ENCODE results near the gene TSFM. TPM values are rescaled to one million over a fixed set of nuclear protein-coding genes. Genes with fewer than 3 reads are reported as not detected.
A peak's percentile ranks its signal among the peaks of the same experiment; 100 is the strongest.

Gene TSFM
- total and polyA plus RNA-seq, 5 experiments from 2014 or later = 18.9 to 31.0 (median 28.3) TPM

GRCh38 chr12:57822392-57823130 is 40.0 kb downstream of the TSFM start:
- Mint-ChIP-seq H3K27me3 (no peaks in the 10 kb centered on the region), H3K4me1 (peaks cover 0 to 17% (median 11%) of the 10 kb centered on the region in 4 donors), H3K36me3 (peaks cover 0 to 80% (median 7%) of the 10 kb centered on the region in 3 donors), H3K9me3 (no peaks in the 10 kb centered on the region), H3K27ac (peak overlapping the region in 5 of 10 donors; percentile 16 to 87 (median 66)), H3K4me3 (no peak overlapping the region)
- DNase-seq = peak in 1 of 10 donors; percentile 53
- no peak for ATAC-seq
- POLR2A ChIA-PET = interaction anchor here (0.6 kb wide), 1 partner anchor 12 kb away, joined by 3 read pairs; no protein-coding TSS in a partner anchor

- no peak for DNase-seq
- ATAC-seq = no peak
- POLR2A ChIA-PET = interaction anchor here (0.6 to 1.6 kb wide), 2 partner anchors 11 to 75 kb away, joined by 3 read pairs; no protein-coding TSS in a partner anchor
- Mint-ChIP-seq H3K4me1 (peaks cover 0 to 17% (median 10%) of the 10 kb centered on the region in 4 donors), H3K27me3 (no peaks in the 10 kb centered on the region), H3K27ac (peak overlapping the region in 6 of 10 donors; percentile 40 to 87 (median 62)), H3K4me3 (no peak overlapping the region), H3K9me3 (no peaks in the 10 kb centered on the region), H3K36me3 (peaks cover 0 to 88% (median 7%) of the 10 kb centered on the region in 3 donors)
Observed at GRCh38 chr12:57823131-57823907, 40.7 kb downstream of the TSFM start.

- no peaks in the 10 kb centered on the region for H3K27me3 Mint-ChIP-seq
- no peak overlapping the region for H3K4me3 Mint-ChIP-seq
- no peaks in the 10 kb centered on the region for H3K9me3 Mint-ChIP-seq
- DNase-seq (no peak), ATAC-seq (no peak)
- H3K4me1 Mint-ChIP-seq = peaks cover 8 to 19% (median 11%) of the 10 kb centered on the region in 4 donors
- POLR2A ChIA-PET = interaction anchor here (1.1 to 1.6 kb wide), 2 partner anchors 9 to 75 kb away, joined by 3 read pairs; no protein-coding TSS in a partner anchor
- peaks cover 0 to 88% (median 7%) of the 10 kb centered on the region in 3 donors for H3K36me3 Mint-ChIP-seq
- peak overlapping the region in 2 of 10 donors; percentile 25 to 34 for H3K27ac Mint-ChIP-seq
Observed at GRCh38 chr12:57823908-57824640, 41.5 kb downstream of the TSFM start.

- peaks cover 0 to 91% (median 7%) of the 10 kb centered on the region in 3 donors for H3K36me3 Mint-ChIP-seq
- DNase-seq (no peak), ATAC-seq (no peak)
- peaks cover 21 to 27% (median 22%) of the 10 kb centered on the region in 4 donors for H3K4me1 Mint-ChIP-seq
- H3K27ac Mint-ChIP-seq = peak overlapping the region in 7 of 10 donors; percentile 27 to 89 (median 66)
- POLR2A ChIA-PET = interaction anchor here (1.4 kb wide), 1 partner anchor 11 kb away, joined by 4 read pairs; no protein-coding TSS in a partner anchor
- no peak overlapping the region for H3K4me3 Mint-ChIP-seq
- H3K27me3 Mint-ChIP-seq = no peaks in the 10 kb centered on the region
- H3K9me3 Mint-ChIP-seq = no peaks in the 10 kb centered on the region
Observed at GRCh38 chr12:57825451-57825850, 42.9 kb downstream of the TSFM start.

GRCh38 chr12:57826400-57826799 is 43.8 kb downstream of the TSFM start:
- Mint-ChIP-seq H3K27ac (peak overlapping the region in 6 of 10 donors; percentile 3 to 85 (median 33)), H3K36me3 (peaks cover 0 to 85% (median 7%) of the 10 kb centered on the region in 3 donors), H3K4me1 (peaks cover 21 to 33% (median 27%) of the 10 kb centered on the region in 4 donors), H3K4me3 (no peak overlapping the region), H3K9me3 (no peaks in the 10 kb centered on the region), H3K27me3 (no peaks in the 10 kb centered on the region)
- no peak for DNase-seq
- POLR2A ChIA-PET = no interaction called here
- no peak for ATAC-seq

GRCh38 chr12:57826966-57827365 is 44.4 kb downstream of the TSFM start:
- H3K27ac Mint-ChIP-seq = peak overlapping the region in 7 of 10 donors; percentile 31 to 85 (median 57)
- H3K9me3 Mint-ChIP-seq = no peaks in the 10 kb centered on the region
- peaks cover 24 to 39% (median 33%) of the 10 kb centered on the region in 4 donors for H3K4me1 Mint-ChIP-seq
- DNase-seq (no peak), ATAC-seq (no peak)
- POLR2A ChIA-PET = interaction anchor here (0.5 kb wide), 1 partner anchor 384 kb away, joined by 6 read pairs; no protein-coding TSS in a partner anchor
- no peaks in the 10 kb centered on the region for H3K27me3 Mint-ChIP-seq
- peaks cover 0 to 79% (median 7%) of the 10 kb centered on the region in 3 donors for H3K36me3 Mint-ChIP-seq
- H3K4me3 Mint-ChIP-seq = no peak overlapping the region

- Mint-ChIP-seq H3K9me3 (no peaks in the 10 kb centered on the region), H3K4me3 (peak overlapping the region in 2 of 10 donors; percentile 18 to 30), H3K27me3 (no peaks in the 10 kb centered on the region), H3K36me3 (peaks cover 0 to 57% (median 0%) of the 10 kb centered on the region in 3 donors), H3K4me1 (peaks cover 28 to 60% (median 54%) of the 10 kb centered on the region in 4 donors), H3K27ac (peak overlapping the region in 8 of 10 donors; percentile 43 to 90 (median 72))
- POLR2A ChIA-PET = interaction anchor here (0.9 to 2.3 kb wide), 4 partner anchors 11 to 18 kb away, joined by 4 to 5 read pairs (median 4); partner anchors contain the start of gene AVIL
- DNase-seq (no peak), ATAC-seq (no peak)
Observed at GRCh38 chr12:57829025-57829777, 46.6 kb downstream of the TSFM start.

- ATAC-seq (no peak), DNase-seq (no peak)
- Mint-ChIP-seq H3K4me1 (peaks cover 30 to 71% (median 62%) of the 10 kb centered on the region in 4 donors), H3K4me3 (peak overlapping the region in 7 of 10 donors; percentile 10 to 59 (median 24)), H3K36me3 (peaks cover 0 to 45% (median 0%) of the 10 kb centered on the region in 3 donors), H3K27ac (peak overlapping the region in 8 of 10 donors; percentile 62 to 88 (median 82)), H3K27me3 (no peaks in the 10 kb centered on the region), H3K9me3 (no peaks in the 10 kb centered on the region)
- POLR2A ChIA-PET = interaction anchor here (0.7 to 2.3 kb wide), 5 partner anchors 12 to 47 kb away, joined by 3 to 5 read pairs (median 4); partner anchors contain the start of gene AVIL
Observed at GRCh38 chr12:57830393-57830792, 47.8 kb downstream of the TSFM start.

- peaks cover 0 to 19% (median 0%) of the 10 kb centered on the region in 3 donors for H3K36me3 Mint-ChIP-seq
- POLR2A ChIA-PET = interaction anchor here (0.6 to 7.1 kb wide), 5 partner anchors 12 to 1557 kb away, joined by 3 to 84 read pairs (median 5); partner anchors contain the start of gene CTDSP2
- no peak for ATAC-seq
- no peak for DNase-seq
- H3K9me3 Mint-ChIP-seq = no peaks in the 10 kb centered on the region
- peak overlapping the region; percentile 86 to 99 (median 94) for H3K27ac Mint-ChIP-seq
- H3K27me3 Mint-ChIP-seq = no peaks in the 10 kb centered on the region
- H3K4me1 Mint-ChIP-seq = peaks cover 37 to 92% (median 84%) of the 10 kb centered on the region in 4 donors
- peak overlapping the region in 7 of 10 donors; percentile 39 to 85 (median 67) for H3K4me3 Mint-ChIP-seq
Observed at GRCh38 chr12:57832966-57833365, 50.4 kb downstream of the TSFM start.

- POLR2A ChIA-PET = interaction anchor here (0.6 to 7.1 kb wide), 5 partner anchors 11 to 1558 kb away, joined by 3 to 84 read pairs (median 3); partner anchors contain the start of gene CTDSP2
- DNase-seq (no peak), ATAC-seq (no peak)
Observed at GRCh38 chr12:57833672-57834071, 51.1 kb downstream of the TSFM start.

More at GRCh38 chr12:57833672-57834071, 51.1 kb downstream of the TSFM start:
- H3K9me3 Mint-ChIP-seq = no peaks in the 10 kb centered on the region
- peaks cover 0 to 12% (median 0%) of the 10 kb centered on the region in 3 donors for H3K36me3 Mint-ChIP-seq
- peak overlapping the region in 9 of 10 donors; percentile 40 to 85 (median 68) for H3K4me3 Mint-ChIP-seq
- H3K4me1 Mint-ChIP-seq = peaks cover 42 to 96% (median 89%) of the 10 kb centered on the region in 4 donors
- no peaks in the 10 kb centered on the region for H3K27me3 Mint-ChIP-seq
- H3K27ac Mint-ChIP-seq = peak overlapping the region; percentile 88 to 99 (median 94)

Measured in naive thymus-derived CD8-positive, alpha-beta T cell (primary cell).